Measurements from ENCODE around the gene STK32C. TPM values are rescaled to one million over a fixed set of nuclear protein-coding genes. Genes with fewer than 3 reads are reported as not detected.

Gene STK32C
- total and polyA plus RNA-seq, 2 donors (not counting 1 experiment from before 2014, with no cell fraction given): 9.9 to 16.8 TPM

DNA sequence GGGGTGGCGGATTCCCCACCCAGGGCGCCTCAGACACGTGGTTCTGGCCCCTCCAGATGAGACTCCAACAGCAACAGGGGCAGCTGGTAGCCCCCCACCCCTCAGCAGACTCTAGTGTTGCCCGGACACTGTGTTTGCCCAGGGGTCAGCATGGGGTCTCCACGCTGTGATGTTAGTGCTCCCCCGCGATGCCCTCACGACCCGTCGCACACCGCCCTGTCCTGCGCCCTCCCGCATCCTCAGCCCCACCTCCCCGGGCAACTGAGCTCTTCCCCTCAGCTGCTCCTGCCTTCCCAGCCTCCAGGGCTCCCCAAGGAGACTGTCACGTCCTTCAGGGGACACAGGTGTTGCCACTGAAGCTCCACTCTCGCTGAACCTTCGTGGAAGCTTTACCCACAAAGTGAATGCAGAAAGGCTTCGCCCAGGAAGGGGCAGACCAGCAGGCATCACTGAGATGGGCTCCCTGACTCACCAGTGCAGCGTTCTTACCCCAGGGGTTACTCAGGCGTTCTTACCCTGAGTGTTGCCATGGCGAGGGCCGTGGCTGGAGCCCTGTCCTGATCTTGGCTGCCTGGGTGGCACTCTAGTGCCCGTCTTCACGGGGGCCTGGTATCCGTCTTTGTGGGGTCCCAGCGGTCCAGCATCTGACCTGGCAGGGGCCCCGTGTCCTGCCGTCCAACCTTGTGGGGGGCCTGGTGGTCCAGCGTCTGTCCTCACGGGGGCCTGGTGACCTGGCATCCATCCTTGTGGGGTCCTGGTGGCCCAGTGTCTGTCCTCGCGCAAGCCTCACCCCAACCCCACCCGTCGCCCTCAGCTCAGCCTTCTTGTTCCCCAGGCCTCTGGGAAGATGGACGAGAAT, 106.4 kb downstream of the STK32C start:
- Histone ChIP-seq H3K4me2 (replicated peaks; ENCODE audit: low read depth, low read length, poor library complexity, severe bottlenecking) (no peak overlapping the region), H3K4me1 (ENCODE audit: control insufficient read depth in 2 of 2, insufficient read depth in 2 of 2, low read length in 2 of 2) (no peaks in the 10 kb centered on the region), H3K9me3 (ENCODE audit: control extremely low read depth in 1 of 3, control insufficient read depth in 2 of 3, insufficient read depth in 1 of 3, low read length in 2 of 3) (no peaks in the 10 kb centered on the region), H3K9ac (ENCODE audit: low read length) (no peak overlapping the region), H3K27me3 (replicated peaks in 1 of 4; ENCODE audit: control extremely low read depth in 1 of 4, control insufficient read depth in 3 of 4, insufficient read depth in 4 of 4, low read length in 3 of 4) (no peaks in the 10 kb centered on the region), H3K79me2 (ENCODE audit: control insufficient read depth, insufficient read depth, low read length) (no peaks in the 10 kb centered on the region), H4K20me1 (ENCODE audit: control insufficient read depth, insufficient read depth, low read length, poor library complexity, severe bottlenecking) (no peaks in the 10 kb centered on the region), H3K36me3 (replicated peaks in 1 of 2; ENCODE audit: control extremely low read depth in 1 of 2, control insufficient read depth in 1 of 2, extremely low read depth in 1 of 2, insufficient read depth in 2 of 2, low read length in 1 of 2) (no peaks in the 10 kb centered on the region), H2AFZ (ENCODE audit: insufficient read depth, low read depth, low read length, poor library complexity, severe bottlenecking) (no peak overlapping the region), H3K4me3 (ENCODE audit: control extremely low read depth in 1 of 5, extremely low read depth in 1 of 5, insufficient read depth in 1 of 5, low read depth in 2 of 5, low read length in 4 of 5) (no peak overlapping the region), H3K27ac (ENCODE audit: low read length in 2 of 2) (no peak overlapping the region)
- no peak overlapping the region for H3K27ac Mint-ChIP-seq
- H3K27me3 Mint-ChIP-seq: no peaks in the 10 kb centered on the region
- intact Hi-C loops (cut with micrococcal nuclease): no loop called here
- no peak for TF ChIP-seq CTCF (IDR thresholded peaks at IDR 0.05)
- no peak for TF ChIP-seq EZH2 (IDR thresholded peaks at IDR 0.05; ENCODE audit: borderline replicate concordance, insufficient read depth, low read depth, low read length, poor library complexity, severe bottlenecking)
- no peak overlapping the region for H3K4me3 Mint-ChIP-seq
- no peaks in the 10 kb centered on the region for H3K4me1 Mint-ChIP-seq
- WGBS (ENCODE audit: insufficient coverage): 89% methylated on average over 30 of the region's 35 CpGs
- no peak for DNase-seq
- CTCF ChIA-PET: no interaction called here
- no peaks in the 10 kb centered on the region for H3K9me3 Mint-ChIP-seq (ENCODE audit: insufficient read depth)
- POLR2A ChIA-PET: no interaction called here
- ATAC-seq (ENCODE audit: low read depth): no peak

- Mint-ChIP-seq H3K4me1 (no peaks in the 10 kb centered on the region), H3K4me3 (no peak overlapping the region), H3K27ac (no peak overlapping the region), H3K27me3 (no peaks in the 10 kb centered on the region), H3K9me3 (ENCODE audit: insufficient read depth) (no peaks in the 10 kb centered on the region)
- Histone ChIP-seq H3K4me2 (replicated peaks; ENCODE audit: low read depth, low read length, poor library complexity, severe bottlenecking) (no peak overlapping the region), H3K36me3 (replicated peaks in 1 of 2; ENCODE audit: control extremely low read depth in 1 of 2, control insufficient read depth in 1 of 2, extremely low read depth in 1 of 2, insufficient read depth in 2 of 2, low read length in 1 of 2) (no peaks in the 10 kb centered on the region), H3K9ac (ENCODE audit: low read length) (no peak overlapping the region), H3K4me1 (ENCODE audit: control insufficient read depth in 2 of 2, insufficient read depth in 2 of 2, low read length in 2 of 2) (no peaks in the 10 kb centered on the region), H3K4me3 (ENCODE audit: control extremely low read depth in 1 of 5, extremely low read depth in 1 of 5, insufficient read depth in 1 of 5, low read depth in 2 of 5, low read length in 4 of 5) (no peak overlapping the region), H2AFZ (ENCODE audit: insufficient read depth, low read depth, low read length, poor library complexity, severe bottlenecking) (no peak overlapping the region), H3K79me2 (ENCODE audit: control insufficient read depth, insufficient read depth, low read length) (no peaks in the 10 kb centered on the region), H4K20me1 (ENCODE audit: control insufficient read depth, insufficient read depth, low read length, poor library complexity, severe bottlenecking) (no peaks in the 10 kb centered on the region), H3K27ac (ENCODE audit: low read length in 2 of 2) (no peak overlapping the region), H3K9me3 (ENCODE audit: control extremely low read depth in 1 of 3, control insufficient read depth in 2 of 3, insufficient read depth in 1 of 3, low read length in 2 of 3) (no peaks in the 10 kb centered on the region), H3K27me3 (replicated peaks in 1 of 4; ENCODE audit: control extremely low read depth in 1 of 4, control insufficient read depth in 3 of 4, insufficient read depth in 4 of 4, low read length in 3 of 4) (no peaks in the 10 kb centered on the region)
- ChIA-PET POLR2A (no interaction called here), CTCF (no interaction called here)
- ATAC-seq (ENCODE audit: low read depth) (no peak), DNase-seq (no peak)
- intact Hi-C loops (cut with micrococcal nuclease): no loop called here
- WGBS (ENCODE audit: insufficient coverage): 89% methylated on average over 35 of the region's 35 CpGs
- TF ChIP-seq EZH2 (IDR thresholded peaks at IDR 0.05; ENCODE audit: borderline replicate concordance, insufficient read depth, low read depth, low read length, poor library complexity, severe bottlenecking) (no peak), CTCF (IDR thresholded peaks at IDR 0.05) (no peak)
These were observed 107.2 kb downstream of the STK32C start for GRCh38 chr10:132200344-132201110.

Measured in B cell (primary cell).